Measurements from ENCODE around the gene ANAPC1. TPM values are rescaled to one million over a fixed set of nuclear protein-coding genes. Genes with fewer than 3 reads are reported as not detected.
"Not testable (repeated sequence)": the region's sequence is repeated elsewhere in the genome, so short reads cannot be mapped to it uniquely, and the experiment has no call there.

Gene ANAPC1
- total and polyA plus RNA-seq, 10 donors, result 7.0 to 82.2 (median 47.7) TPM

- H3K4me3 ChIP-seq, result not testable (repeated sequence)
Measured at GRCh38 chr2:111909997-111910396, 26.0 kb upstream of the ANAPC1 start.

DNA sequence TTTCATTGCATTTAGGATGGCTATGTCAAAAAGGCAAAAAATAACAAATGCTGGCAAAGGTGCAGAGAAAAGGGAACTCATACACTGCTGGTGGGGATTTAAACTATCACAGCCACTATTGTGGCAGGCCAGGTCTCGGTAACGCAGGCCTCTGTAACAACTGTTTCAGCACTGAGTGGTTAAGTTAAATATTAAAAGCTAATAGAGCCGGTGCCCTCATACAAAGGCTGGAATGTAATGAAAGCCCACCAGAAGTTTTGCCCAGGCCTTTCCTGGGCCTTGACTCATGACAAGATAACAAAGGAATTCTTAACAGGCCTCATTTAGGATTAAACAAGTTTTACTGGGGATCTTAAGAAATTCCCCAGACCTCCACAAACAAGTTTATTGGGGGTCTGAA, 25.1 kb upstream of the ANAPC1 start:
- WGBS, 5 donors, result 82 to 97% (median 87%) methylated on average over 3 of the region's 3 CpGs
- DNase-seq, result no peak
- intact Hi-C loops (cut with DNase I; ENCODE audit: low total_unique reads), result no loop called here
- H3K27me3 ChIP-seq (replicated peaks in 1 of 7), result no peaks in the 10 kb centered on the region
- H3K27ac ChIP-seq, result peak overlapping the region in 4 of 8 donors; percentile 0 to 79 (median 51)
- no peaks in the 10 kb centered on the region for H3K36me3 ChIP-seq
- no peaks in the 10 kb centered on the region for H3K9me3 ChIP-seq
- peaks cover 0 to 72% (median 25%) of the 10 kb centered on the region in 6 donors for H3K4me1 ChIP-seq
- no peak overlapping the region for H3K4me3 ChIP-seq
- TF ChIP-seq POLR2AphosphoS5 (IDR thresholded peaks at IDR 0.05), result no peak

More at GRCh38 chr2:111909997-111910396, 26.0 kb upstream of the ANAPC1 start:
- peak in 1 of 3 donors; percentile 51 for TF ChIP-seq POLR2AphosphoS5 (IDR thresholded peaks at IDR 0.05)
- H3K27me3 ChIP-seq (replicated peaks in 1 of 7); H3K36me3 ChIP-seq; H3K9me3 ChIP-seq; intact Hi-C loops (cut with DNase I; ENCODE audit: low total_unique reads); DNase-seq: not testable (repeated sequence)
- peak overlapping the region in 1 of 8 donors; percentile 79 for H3K27ac ChIP-seq
- WGBS, 5 donors, result 89 to 97% (median 96%) methylated on average over 4 of the region's 4 CpGs
- H3K4me1 ChIP-seq, result peaks cover 0 to 63% (median 24%) of the 10 kb centered on the region in 6 donors

DNA sequence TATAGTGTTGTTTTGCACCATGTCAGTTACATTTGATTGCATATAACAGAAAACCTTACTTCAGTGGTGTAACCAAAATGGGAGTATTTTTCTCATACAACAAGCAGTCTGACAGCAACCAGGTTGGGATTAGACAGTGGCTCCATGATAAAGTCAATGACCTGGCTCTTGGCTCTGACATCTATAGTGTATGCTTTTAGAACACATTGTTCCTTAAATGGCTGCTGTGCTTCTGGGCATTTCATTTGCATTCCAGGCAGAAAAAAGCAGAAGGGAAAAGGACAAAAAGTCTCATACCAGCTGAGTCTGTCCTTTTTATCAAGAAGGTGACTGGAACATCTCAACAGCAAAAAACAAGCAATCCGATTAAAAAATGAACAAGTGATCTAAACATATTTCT, 24.6 kb upstream of the ANAPC1 start:
- 81 to 96% (median 82%) methylated on average over 1 of the region's 1 CpG for WGBS, 5 donors
- Histone ChIP-seq H3K27ac (peak overlapping the region in 4 of 8 donors; percentile 37 to 79 (median 68)), H3K9me3 (no peaks in the 10 kb centered on the region), H3K36me3 (no peaks in the 10 kb centered on the region), H3K4me3 (no peak overlapping the region), H3K27me3 (replicated peaks in 1 of 7) (no peaks in the 10 kb centered on the region), H3K4me1 (peaks cover 0 to 77% (median 26%) of the 10 kb centered on the region in 6 donors)
- no peak for DNase-seq
- TF ChIP-seq POLR2AphosphoS5 (IDR thresholded peaks at IDR 0.05), result peak in 1 of 3 donors; percentile 36
- TF ChIP-seq POLR2A (IDR thresholded peaks at IDR 0.05), result no peak
- intact Hi-C loops (cut with DNase I; ENCODE audit: low total_unique reads), result no loop called here

DNA sequence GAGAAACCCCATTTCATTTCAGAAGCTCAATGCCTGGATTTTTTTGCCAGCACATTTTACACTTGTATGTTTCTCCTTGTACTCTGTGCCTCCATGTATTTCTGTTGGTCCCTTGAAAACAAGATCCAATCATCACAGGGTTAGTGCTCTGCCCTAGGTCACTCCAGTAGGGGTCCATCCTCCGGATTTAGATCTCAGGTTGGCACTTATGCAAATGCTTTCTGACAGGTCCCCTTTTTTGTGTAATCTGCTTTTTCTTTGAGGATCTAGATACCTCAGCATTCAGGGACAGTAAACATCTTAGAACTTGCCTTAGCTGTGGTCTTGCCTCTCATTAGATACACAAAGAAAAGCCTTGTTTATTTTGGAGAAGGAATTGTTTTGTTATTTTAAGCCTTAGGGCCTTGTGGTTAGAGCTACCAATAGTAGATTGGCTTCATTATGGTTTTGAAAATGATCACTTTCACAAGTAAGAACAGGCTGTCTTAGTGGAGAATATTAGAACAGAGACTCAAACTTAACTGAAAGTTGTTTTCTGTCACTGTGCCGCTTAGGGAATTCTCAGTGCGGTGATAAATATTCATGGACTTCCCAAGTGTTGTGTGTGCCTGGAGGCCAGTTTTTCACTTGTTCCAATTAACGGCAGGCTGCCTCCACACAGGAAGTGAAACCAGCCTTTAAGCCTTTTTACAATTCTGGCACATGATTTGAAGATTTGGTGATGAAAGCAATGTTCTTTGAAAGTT, 22.2 kb upstream of the ANAPC1 start:
- Histone ChIP-seq H3K4me1 (peaks cover 0 to 84% (median 29%) of the 10 kb centered on the region in 6 donors), H3K27ac (peak overlapping the region in 6 of 8 donors; percentile 28 to 79 (median 68)), H3K9me3 (no peaks in the 10 kb centered on the region), H3K4me3 (peak overlapping the region in 1 of 8 donors; percentile 23), H3K27me3 (replicated peaks in 1 of 7) (no peaks in the 10 kb centered on the region), H3K36me3 (no peaks in the 10 kb centered on the region)
- 15 to 26% (median 18%) methylated on average over 4 of the region's 4 CpGs for WGBS, 5 donors
- TF ChIP-seq POLR2AphosphoS5 (IDR thresholded peaks at IDR 0.05) (peak in 1 of 3 donors; percentile 48), POLR2A (IDR thresholded peaks at IDR 0.05) (no peak)
- TF ChIP-seq, protein P1, sequence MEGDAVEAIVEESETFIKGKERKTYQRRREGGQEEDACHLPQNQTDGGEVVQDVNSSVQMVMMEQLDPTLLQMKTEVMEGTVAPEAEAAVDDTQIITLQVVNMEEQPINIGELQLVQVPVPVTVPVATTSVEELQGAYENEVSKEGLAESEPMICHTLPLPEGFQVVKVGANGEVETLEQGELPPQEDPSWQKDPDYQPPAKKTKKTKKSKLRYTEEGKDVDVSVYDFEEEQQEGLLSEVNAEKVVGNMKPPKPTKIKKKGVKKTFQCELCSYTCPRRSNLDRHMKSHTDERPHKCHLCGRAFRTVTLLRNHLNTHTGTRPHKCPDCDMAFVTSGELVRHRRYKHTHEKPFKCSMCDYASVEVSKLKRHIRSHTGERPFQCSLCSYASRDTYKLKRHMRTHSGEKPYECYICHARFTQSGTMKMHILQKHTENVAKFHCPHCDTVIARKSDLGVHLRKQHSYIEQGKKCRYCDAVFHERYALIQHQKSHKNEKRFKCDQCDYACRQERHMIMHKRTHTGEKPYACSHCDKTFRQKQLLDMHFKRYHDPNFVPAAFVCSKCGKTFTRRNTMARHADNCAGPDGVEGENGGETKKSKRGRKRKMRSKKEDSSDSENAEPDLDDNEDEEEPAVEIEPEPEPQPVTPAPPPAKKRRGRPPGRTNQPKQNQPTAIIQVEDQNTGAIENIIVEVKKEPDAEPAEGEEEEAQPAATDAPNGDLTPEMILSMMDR (IDR thresholded peaks at IDR 0.05 in 8 of 11, conservative IDR thresholded peaks at IDR 0.05 in 3 of 11), result no peak
- intact Hi-C loops (cut with DNase I; ENCODE audit: low total_unique reads), result no loop called here
- DNase-seq, result no peak

- DNase-seq, result not testable (repeated sequence)
- H3K4me1 ChIP-seq, result peaks cover 0 to 84% (median 30%) of the 10 kb centered on the region in 6 donors
- 95 to 99% (median 97%) methylated on average over 9 of the region's 9 CpGs for WGBS, 5 donors
Measured at GRCh38 chr2:111905475-111905869, 21.5 kb upstream of the ANAPC1 start.

More at GRCh38 chr2:111905475-111905869, 21.5 kb upstream of the ANAPC1 start:
- H3K36me3 ChIP-seq; intact Hi-C loops (cut with DNase I; ENCODE audit: low total_unique reads); H3K9me3 ChIP-seq; H3K27me3 ChIP-seq (replicated peaks in 1 of 7): not testable (repeated sequence)
- peak overlapping the region in 4 of 8 donors; percentile 65 to 79 (median 70) for H3K27ac ChIP-seq
- H3K4me3 ChIP-seq, result peak overlapping the region in 1 of 8 donors; percentile 23

All from spleen (tissue), 11 donors.